NAMALWA (cell line): ENCODE results near the gene RPS2.

Experiments used
- DNase-seq: peaks from one replicate; pipeline ENCODE4 v3.0.0-alpha.2; 2015; ENCODE audit warnings: low spot score

RPS2 gene

GRCh38 chr16:1998852-1999801 is 34.5 kb upstream of the RPS2 start:
- DNase-seq: no peak

GRCh38 chr16:1998360-1998835 is 33.8 kb upstream of the RPS2 start:
- DNase-seq: no peak

- no peak for DNase-seq
These were observed 33.1 kb upstream of the RPS2 start for GRCh38 chr16:1997494-1998359.

DNA sequence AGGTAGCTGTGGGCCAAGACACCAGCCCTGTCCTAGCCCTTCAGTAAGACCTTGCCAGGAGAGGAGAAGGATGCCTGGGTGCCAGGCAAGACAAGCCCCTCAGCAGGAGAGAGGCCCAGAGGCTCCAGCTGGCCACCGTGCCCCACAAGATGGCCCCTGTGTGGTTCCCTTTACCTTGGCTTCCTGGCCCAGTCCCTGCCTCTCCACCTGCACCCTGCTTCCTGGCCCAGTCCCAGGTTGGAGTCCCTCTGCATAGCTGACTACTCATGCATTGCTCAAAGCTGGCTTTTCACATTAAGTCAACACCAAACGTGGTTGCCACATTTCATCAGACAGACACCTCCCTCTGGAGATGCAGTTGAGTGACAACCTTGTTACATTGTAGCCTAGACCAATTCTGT is 29.1 kb upstream of the RPS2 start:
- DNase-seq: peak; percentile 73

DNA sequence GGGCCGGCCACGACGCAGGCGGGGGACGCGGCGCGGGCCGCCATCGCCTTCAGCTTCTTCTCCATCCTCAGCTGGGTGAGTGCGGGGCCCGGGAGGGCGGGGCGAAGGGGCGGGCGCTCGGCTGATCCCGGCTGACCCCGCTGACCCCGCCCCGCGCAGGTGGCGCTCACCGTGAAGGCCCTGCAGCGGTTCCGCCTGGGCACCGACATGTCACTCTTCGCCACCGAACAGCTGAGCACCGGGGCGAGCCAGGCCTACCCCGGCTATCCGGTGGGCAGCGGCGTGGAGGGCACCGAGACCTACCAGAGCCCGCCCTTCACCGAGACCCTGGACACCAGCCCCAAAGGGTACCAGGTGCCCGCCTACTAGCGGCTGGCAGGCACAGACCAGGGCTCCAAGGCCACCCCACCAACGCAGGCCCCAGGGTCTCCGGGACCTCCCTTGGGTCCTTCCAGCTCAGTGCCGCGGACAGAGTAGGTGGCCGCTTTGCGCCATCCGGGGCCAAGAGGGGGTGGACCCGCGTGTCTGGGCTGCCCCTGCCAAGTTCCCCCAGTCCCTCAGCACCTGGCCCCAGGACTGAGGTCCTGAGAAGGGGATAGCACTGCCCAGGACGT is 28.2 kb upstream of the RPS2 start:
- DNase-seq: no peak

DNA sequence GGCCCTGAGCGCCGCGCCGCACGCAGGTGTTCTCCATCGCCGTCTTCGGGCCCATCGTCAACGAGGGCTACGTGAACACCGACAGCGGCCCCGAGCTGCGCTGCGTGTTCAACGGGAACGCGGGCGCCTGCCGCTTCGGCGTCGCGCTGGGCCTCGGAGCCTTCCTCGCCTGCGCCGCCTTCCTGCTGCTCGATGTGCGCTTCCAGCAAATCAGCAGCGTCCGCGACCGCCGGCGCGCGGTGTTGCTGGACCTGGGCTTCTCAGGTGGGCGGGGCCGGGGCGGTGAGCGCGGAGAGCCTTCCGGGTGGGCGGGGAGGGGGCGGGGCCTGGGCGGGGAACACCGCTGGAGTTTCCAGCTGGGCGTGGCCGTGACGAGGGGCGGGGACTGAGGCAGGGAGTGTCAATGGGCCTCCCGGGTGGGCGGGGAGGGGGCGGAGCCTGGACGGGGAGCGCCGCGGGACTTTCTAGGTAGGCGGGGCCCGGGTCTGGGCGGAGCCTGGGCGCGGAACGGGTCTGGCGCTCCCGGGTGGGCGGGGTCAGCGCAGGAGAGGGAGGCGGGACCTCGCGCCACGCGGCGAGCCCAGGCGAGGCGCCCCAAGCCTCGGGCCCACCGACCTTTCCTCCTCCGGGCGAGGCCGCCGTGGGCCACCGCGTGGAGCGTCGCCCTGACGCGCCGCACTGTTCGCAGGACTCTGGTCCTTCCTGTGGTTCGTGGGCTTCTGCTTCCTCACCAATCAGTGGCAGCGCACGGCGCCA is 27.5 kb upstream of the RPS2 start:
- peak; percentile 94 for DNase-seq

DNA sequence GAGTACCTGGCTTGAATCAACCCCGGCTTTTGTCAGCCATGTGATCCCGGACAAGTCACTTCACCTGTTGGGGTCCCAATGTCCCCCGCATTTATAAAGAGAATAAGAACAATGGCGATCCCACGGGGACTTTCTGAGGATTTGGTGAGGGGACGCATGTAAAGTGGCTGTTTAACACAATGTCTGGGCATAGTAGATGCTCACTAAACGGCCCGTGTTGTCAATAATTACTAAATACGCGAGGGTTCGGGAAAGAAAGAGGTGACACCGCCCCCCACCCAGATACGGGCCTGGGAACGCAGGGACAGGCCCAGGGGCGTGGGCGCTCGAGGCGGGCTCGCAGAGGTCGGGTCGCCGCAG is 26.9 kb upstream of the RPS2 start:
- DNase-seq: no peak

DNA sequence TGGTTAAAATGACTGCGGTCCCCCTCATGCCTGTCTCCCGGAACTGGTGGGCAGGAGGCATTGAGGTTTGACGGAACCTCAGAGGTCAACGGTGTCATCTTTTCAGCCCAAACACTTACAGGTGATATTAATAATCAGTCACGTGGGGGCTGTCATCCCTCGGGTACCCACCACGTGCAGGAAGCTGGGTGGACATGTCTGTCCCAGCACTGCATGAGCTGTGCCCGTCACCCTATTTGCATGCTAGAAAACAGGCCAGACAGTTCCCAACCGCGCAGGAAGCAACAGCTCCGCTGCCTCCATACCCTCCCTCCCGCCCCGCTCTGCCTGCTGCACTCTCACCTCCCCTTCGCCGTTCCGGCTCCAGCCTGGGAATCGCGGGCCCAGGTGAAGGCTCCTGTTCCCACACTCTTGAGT is 26.5 kb upstream of the RPS2 start:
- peak; percentile 70 for DNase-seq

- DNase-seq: no peak
These were observed 25.9 kb upstream of the RPS2 start for GRCh38 chr16:1990351-1991134.

DNA sequence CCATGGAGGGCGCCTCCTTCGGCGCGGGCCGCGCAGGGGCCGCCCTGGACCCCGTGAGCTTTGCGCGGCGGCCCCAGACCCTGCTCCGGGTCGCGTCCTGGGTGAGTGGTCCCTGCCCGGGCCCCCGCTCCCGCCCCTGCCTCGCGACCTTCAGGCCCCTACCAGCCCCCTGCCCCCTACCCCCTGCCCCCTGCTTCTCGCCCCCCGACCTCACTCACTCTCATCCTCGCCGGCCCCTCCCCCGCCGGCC is 25.4 kb upstream of the RPS2 start:
- no peak for DNase-seq

DNA sequence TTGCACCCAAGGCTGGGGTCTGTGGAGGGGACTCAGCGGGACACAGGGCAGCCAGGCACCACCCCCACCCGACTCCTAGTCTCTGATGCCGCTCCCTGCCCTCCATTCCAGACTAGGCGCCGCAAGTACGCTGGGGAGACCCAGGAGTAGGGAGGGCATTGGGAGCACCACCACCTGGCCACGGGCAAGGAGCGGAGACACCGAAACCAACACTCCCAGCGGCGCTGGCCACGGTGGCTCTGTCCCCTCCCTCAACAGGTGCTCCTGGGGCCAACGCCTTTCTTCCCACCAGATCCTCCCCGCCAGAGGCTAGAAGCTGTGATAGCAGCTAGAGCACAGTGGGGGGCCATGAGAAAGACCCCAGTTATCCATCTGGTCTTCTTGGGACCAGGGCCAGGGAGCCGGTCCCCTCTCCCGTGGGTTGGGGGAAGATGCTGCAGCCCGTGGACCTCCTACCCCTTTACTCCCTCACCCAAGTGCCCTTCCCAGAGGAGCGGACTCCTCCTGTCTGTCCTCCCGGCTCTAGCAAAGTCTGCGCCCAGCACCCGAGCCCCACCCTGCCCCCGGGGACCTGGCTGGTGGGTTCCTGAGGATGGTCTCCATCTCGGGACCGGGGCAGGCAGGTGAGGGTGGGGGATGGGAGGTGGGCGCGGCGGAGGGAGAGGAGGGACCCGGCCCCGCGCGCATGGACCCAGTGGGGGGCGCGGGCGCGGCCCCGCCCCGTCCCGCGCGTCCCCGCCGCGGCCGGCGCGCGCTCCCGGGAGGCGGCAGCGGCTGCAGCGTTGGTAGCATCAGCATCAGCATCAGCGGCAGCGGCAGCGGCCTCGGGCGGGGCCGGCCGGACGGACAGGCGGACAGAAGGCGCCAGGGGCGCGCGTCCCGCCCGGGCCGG is 24.8 kb upstream of the RPS2 start, which contains the start of gene SYNGR3:
Gene SYNGR3 (plus strand): TSS at position 762 of the 892 bp plus-strand sequence. CDS start 133 bp downstream, outside the sequence.
- no peak for DNase-seq

- DNase-seq: no peak
These were observed 22.6 kb upstream of the RPS2 start for GRCh38 chr16:1987198-1987597.

GRCh38 chr16:1985466-1986150 is 21.0 kb upstream of the RPS2 start:
- no peak for DNase-seq

DNA sequence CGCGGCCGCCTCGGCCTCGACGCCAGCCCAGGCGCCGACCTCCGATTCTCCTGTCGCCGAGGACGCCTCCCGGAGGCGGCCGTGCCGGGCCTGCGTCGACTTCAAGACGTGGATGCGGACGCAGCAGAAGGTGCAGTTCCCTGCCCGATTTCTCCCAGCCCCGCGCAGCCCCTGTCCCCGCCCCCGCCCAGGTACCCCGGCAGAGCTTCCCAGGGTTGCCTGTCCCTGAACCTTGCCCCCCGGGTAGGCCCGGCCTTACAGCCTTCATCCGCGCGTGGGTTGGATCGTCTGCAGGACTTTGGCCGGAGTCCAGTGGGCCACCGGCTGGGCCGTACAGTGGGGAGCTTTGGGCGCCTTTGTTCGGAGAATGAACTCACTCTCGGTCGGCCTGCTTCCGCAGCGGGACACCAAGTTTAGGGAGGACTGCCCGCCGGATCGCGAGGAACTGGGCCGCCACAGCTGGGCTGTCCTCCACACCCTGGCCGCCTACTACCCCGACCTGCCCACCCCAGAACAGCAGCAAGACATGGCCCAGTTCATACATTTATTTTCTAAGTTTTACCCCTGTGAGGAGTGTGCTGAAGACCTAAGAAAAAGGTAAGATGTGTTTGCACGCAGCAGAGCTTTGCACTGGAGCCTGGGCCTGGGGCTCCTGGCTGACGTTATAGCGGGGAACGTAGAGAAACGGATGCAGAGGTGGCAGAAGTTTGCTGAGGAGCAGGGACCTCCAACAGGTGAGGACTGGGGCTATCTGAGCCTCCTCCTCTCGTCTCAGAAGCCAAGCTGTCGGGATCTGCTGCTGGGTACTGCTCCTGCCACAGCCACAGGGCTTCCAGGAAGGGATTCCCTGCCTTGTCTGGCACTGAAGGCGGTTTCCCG is 20.0 kb upstream of the RPS2 start:
- no peak for DNase-seq

- peak; percentile 83 for DNase-seq
These were observed 19.1 kb upstream of the RPS2 start, which contains the start of gene GFER for GRCh38 chr16:1983544-1984346. TSS of gene GFER (plus strand) at chr16:1984193. CDS start at chr16:1984219, 26 bp downstream.

- no peak for DNase-seq
These were observed 18.4 kb upstream of the RPS2 start for GRCh38 chr16:1982991-1983543.

- no peak for DNase-seq
These were observed 17.4 kb upstream of the RPS2 start for GRCh38 chr16:1982013-1982433.
